NOMO-1 (cell line): ENCODE data around the gene SYNRG.
A peak's percentile ranks its signal among the peaks of the same experiment; 100 is the strongest.

Experiments used
- DNase-seq, 2 experiments: peaks; one replicate each; lab custom pipeline; 2025; ENCODE audit not compliant: unreplicated experiment in 2 of 2; lab: John Stamatoyannopoulos, UW

The SYNRG gene

GRCh38 chr17:37507111-37507510, 102.1 kb downstream of the SYNRG start:
- DNase-seq: no peak

DNA sequence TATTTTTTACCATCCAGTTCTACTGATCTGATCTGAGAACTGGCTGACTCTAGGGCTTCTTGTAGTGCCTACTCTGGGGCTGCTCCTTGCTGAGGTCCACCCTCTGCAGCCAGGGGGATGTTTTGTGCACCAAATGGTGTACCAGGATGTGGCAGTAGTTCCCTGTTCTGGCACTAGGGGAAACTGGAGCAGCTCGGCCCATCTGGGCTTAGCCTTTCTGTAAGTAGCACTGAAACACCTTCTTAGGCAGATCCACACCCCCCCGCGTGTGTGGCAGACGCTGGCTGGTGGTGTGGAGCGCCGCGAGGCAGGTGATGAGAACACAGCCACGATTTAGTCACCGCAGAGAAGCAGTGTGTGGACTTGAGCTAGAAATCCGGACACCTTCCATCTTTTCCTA, 102.5 kb downstream of the SYNRG start:
- peak; percentile 16 to 31 for DNase-seq

GRCh38 chr17:37505333-37505732, 103.9 kb downstream of the SYNRG start:
- DNase-seq: no peak

GRCh38 chr17:37503148-37503547, 106.1 kb downstream of the SYNRG start:
- DNase-seq: no peak

- no peak for DNase-seq
Measured at GRCh38 chr17:37502009-37502936, 106.9 kb downstream of the SYNRG start.

DNA sequence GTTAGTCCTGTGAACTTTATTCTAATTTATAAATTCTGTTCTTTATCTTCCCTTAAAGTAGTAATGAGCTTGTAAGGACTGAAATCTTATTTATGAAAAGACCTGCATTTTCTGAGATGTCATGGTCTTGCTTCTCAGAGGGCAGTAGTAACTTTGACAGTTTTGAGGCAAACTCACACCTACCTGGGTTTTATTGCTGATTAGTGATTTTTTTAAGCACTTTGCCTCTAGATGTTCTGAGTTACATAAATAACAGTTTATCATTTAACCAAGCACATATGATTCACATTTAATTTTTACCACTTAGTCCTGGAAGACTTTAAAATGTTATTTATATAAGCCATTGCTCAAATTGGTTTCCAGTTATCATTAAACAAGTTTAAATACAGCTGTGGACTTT, 108.8 kb downstream of the SYNRG start:
- no peak for DNase-seq

DNA sequence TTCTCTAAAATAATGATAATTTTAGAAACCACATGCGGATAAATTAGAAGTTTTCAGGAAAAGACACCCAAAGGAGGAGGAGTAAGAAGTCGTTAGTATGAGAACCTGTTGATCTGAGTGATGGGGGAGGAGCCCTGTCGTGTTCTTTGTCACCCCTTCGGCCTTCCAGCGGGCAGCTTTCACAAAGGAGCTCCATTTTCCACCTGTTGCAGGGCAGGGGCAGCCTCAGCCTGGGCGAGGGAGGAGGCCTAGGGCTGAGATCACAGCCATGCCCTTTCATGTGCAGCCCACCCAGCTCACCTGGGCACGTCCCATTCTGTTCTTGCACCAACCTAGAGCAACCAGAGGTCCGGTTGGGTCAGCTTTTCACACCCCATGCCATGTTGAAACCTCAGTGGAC, 114.2 kb downstream of the SYNRG start:
- DNase-seq: no peak

GRCh38 chr17:37494401-37494831, 114.8 kb downstream of the SYNRG start:
- no peak for DNase-seq

GRCh38 chr17:37493249-37494027, 115.8 kb downstream of the SYNRG start:
- no peak for DNase-seq

- DNase-seq: no peak
Measured at GRCh38 chr17:37492167-37492566, 117.1 kb downstream of the SYNRG start.

DNA sequence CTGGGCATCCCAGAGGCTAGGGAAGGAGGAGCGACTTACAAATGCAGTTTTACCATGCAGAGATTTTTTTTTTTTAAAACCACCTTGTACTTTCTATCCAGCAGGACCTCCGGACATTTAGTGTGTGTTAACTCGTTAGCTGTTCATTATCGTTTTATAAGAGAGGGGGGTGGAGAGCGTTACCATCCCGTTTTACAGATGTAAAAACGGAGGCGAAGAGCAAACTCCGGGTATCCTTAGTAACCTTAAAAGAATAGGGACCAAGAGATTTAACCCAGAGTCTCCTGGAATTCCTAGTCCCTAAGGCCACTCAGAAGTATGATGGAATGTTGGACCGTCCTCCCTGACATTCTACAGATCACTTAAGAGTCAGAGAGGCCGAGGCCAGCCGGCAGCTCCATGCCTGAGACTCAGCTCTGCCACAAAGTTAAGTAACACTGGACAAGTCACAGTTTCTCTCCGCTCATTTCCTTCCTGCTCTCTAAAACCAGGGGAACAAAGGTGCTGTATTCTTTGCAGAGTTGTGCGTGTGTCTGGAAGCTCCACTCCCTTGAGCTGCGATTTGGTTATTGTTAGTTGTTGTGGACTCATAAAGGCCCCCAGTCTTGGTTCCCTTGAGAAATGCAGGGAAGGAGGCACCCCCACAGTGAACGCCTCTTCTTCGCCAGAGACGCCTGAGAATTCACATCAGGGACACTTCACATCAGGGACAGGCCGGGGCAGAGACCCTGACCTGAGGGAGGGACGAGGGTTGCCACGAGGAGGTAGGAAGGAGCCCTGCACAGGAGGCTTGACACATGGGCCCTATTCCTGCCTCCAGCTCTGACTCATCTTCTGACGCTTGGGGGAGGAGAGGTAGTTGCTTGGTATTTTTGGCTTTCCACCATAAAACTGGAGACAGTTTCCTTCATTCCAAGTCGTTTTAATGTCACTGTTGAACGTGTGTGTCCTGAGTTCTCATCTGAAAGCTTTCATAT, 118.3 kb downstream of the SYNRG start:
- DNase-seq: no peak

DNA sequence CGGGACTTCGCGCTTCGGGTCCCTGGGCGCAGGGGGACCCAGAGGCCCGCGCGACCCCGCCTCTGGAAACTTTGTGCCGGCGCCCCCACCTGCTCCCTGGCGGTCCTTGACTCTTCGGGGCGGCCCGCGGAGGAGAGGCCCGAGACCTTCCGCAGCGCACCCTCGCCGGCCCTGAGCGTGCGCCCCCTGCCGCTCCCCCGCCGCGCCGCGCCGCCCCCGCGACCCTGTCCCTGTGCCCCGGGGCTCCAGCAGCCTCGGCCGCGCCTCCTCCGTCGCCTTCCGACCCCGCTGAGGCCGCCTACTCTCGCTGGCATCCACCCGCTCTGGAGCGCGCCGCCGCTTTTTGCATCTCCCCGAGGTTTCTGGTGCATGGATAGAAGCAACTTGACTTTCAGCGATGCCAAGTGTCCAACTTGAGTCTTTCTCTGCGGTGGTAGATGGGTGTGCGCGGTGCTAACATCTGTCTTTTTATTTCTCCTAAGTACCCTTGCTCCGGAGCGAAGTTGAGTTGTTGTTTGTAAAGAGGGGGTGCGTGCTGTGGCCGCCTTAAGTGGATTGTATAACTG, 119.1 kb downstream of the SYNRG start:
- DNase-seq: peak; percentile 22 to 37

DNA sequence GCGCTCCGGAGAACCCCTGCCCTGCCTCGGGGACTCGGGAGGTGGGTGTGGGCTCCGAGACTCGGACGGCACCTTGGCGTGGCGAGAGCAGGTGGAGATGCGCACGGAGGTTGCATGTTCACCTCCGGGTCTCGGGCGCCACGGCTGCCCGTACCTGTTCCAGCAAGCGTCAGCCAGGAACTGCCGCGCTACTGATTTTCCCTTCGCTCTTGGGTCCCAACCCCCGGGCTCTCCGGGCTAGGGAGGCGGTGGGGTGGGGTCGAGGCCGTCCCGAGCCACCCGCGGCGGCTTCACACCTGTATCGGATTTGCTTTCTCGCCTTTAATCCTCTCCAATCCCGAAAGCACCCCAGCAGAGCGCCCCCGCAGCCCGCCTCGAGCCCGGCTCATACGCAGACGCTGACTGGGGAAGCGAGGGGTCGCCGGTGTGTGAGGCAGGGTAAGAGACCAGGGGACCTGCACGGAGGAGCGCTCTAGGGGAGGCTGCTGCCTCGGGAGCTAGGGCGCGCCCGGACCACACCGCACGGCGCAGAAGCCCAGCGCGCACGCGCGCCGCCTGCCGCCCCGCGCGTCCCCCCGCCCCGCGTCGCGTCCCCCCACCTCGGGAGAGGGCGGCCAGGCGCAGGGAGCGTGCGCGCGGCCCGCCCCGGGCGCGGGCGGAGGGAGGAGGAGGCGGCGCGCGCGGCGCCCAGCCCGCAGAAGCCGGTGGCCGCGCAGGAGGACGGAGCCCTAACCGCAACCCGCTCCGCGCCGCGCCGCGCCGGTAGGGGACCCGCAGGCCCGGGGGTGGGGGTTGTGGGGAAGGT, 119.8 kb downstream of the SYNRG start, which contains the start of gene DUSP14:
TSS of gene DUSP14 (plus strand) at position 695 of the 805 bp plus-strand sequence. CDS start 22,382 bp downstream, outside the sequence.
- peak; percentile 49 to 66 for DNase-seq

- DNase-seq: peak in 1 of 2 experiments; percentile 9
Measured at GRCh38 chr17:37488607-37489196, 120.5 kb downstream of the SYNRG start.

DNA sequence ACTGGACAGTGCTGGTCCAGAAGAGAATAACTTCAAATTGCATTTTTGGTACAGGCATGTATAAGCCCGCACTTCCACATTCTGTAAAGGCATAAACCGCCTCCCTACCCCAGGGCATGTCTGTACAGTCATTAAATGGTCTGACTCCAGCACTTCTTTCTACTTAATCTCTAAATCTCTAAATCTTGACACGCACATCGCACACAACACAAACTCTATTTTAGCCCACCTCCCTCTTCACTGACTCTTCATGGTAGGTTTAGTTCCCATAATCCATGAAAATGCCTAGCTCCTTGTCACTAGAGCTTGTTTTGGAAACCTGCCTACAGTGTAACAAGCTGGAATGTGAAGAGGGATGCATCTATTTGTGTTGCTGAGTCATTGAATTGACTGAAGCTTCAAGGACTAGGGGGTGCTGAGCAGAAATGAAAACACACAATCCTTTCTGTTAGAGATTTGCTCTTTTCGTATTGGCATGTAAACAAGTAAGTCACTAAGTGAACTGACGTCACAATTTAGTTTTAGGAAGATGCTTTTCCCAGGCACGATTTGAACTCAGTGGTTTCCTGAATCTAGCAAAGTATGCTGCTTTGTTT, 121.1 kb downstream of the SYNRG start:
- DNase-seq: peak; percentile 29 to 43

GRCh38 chr17:37485938-37486570, 123.2 kb downstream of the SYNRG start:
- no peak for DNase-seq

GRCh38 chr17:37483311-37484039, 125.7 kb downstream of the SYNRG start:
- no peak for DNase-seq
